Measurements from ENCODE around the gene SPEN. TPM values are rescaled to one million over a fixed set of nuclear protein-coding genes. Genes with fewer than 3 reads are reported as not detected.

Gene SPEN
- total RNA-seq, 1 experiment from 2014 or later: 46.4 TPM

GRCh38 chr1:15946571-15947381, 99.3 kb downstream of the SPEN start:
- Histone ChIP-seq H3K36me3 (ENCODE audit: control insufficient read depth, insufficient read depth, low read length) (no peaks in the 10 kb centered on the region), H3K27me3 (replicated peaks; ENCODE audit: control insufficient read depth, insufficient read depth, low read length) (no peaks in the 10 kb centered on the region), H3K4me3 (ENCODE audit: low read depth, low read length) (no peak overlapping the region), H3K9me3 (no peaks in the 10 kb centered on the region), H3K4me1 (peaks cover 10% of the 10 kb centered on the region)
- intact Hi-C loops (cut with micrococcal nuclease; ENCODE audit: unreplicated experiment): no loop called here
- TF ChIP-seq CTCF (IDR thresholded peaks at IDR 0.05; ENCODE audit: insufficient read depth in 1 of 2, low read depth in 1 of 2, low read length in 1 of 2, severe bottlenecking in 1 of 2, unreplicated experiment in 1 of 2): no peak
- no peaks in the 10 kb centered on the region for H3K9me3 Mint-ChIP-seq (ENCODE audit: unreplicated experiment)
- H3K4me3 Mint-ChIP-seq (ENCODE audit: unreplicated experiment): no peak overlapping the region
- POLR2A ChIA-PET: no interaction called here
- BruUV-seq (replicated peaks): no TSS peak
- H3K27ac Mint-ChIP-seq (ENCODE audit: unreplicated experiment): no peak overlapping the region
- H3K36me3 Mint-ChIP-seq (ENCODE audit: insufficient read depth, unreplicated experiment): peaks cover 32% of the 10 kb centered on the region
- H3K27me3 Mint-ChIP-seq (ENCODE audit: insufficient read depth, unreplicated experiment): no peaks in the 10 kb centered on the region
- H3K4me1 Mint-ChIP-seq (ENCODE audit: low read depth, unreplicated experiment): peaks cover 12% of the 10 kb centered on the region
- DNase-seq: no peak
- CTCF ChIA-PET: no interaction called here

- no peak overlapping the region for H3K4me3 Mint-ChIP-seq (ENCODE audit: unreplicated experiment)
Measured at GRCh38 chr1:15947382-15948090, 100.0 kb downstream of the SPEN start.

More at GRCh38 chr1:15947382-15948090, 100.0 kb downstream of the SPEN start:
- BruUV-seq (replicated peaks): no TSS peak
- H3K9me3 ChIP-seq: no peaks in the 10 kb centered on the region
- Mint-ChIP-seq H3K9me3 (ENCODE audit: unreplicated experiment) (no peaks in the 10 kb centered on the region), H3K27ac (ENCODE audit: unreplicated experiment) (no peak overlapping the region), H3K27me3 (ENCODE audit: insufficient read depth, unreplicated experiment) (no peaks in the 10 kb centered on the region), H3K36me3 (ENCODE audit: insufficient read depth, unreplicated experiment) (peaks cover 29% of the 10 kb centered on the region), H3K4me1 (ENCODE audit: low read depth, unreplicated experiment) (peaks cover 13% of the 10 kb centered on the region)
- H3K27me3 ChIP-seq (replicated peaks; ENCODE audit: control insufficient read depth, insufficient read depth, low read length): no peaks in the 10 kb centered on the region
- no peak overlapping the region for H3K4me3 ChIP-seq (ENCODE audit: low read depth, low read length)
- H3K36me3 ChIP-seq (ENCODE audit: control insufficient read depth, insufficient read depth, low read length): no peaks in the 10 kb centered on the region
- ChIA-PET POLR2A (no interaction called here), CTCF (no interaction called here)
- peaks cover 10% of the 10 kb centered on the region for H3K4me1 ChIP-seq
- no peak for DNase-seq
- TF ChIP-seq CTCF (IDR thresholded peaks at IDR 0.05; ENCODE audit: insufficient read depth in 1 of 2, low read depth in 1 of 2, low read length in 1 of 2, severe bottlenecking in 1 of 2, unreplicated experiment in 1 of 2): no peak
- intact Hi-C loops (cut with micrococcal nuclease; ENCODE audit: unreplicated experiment): no loop called here
